Neural cell (in vitro differentiated cells): ENCODE measurements around the gene ATP2B2. TPM values are rescaled to one million over a fixed set of nuclear protein-coding genes. Genes with fewer than 3 reads are reported as not detected.

ENCODE experiments used
- H2AFZ ChIP-seq: fragments of 200-600, 300-800 bp; sonication (generic), shearing (Covaris generic); 2 replicates; pipeline ENCODE4 v1.6.0; 2014; ENCODE audit warnings: low read depth, mild to moderate bottlenecking, antibody characterized with exemption, low read length, moderate library complexity
- H3F3A ChIP-seq: fragments of 200-600 bp; shearing (Covaris generic); 2 replicates; pipeline ENCODE4 v1.6.1; 2016; ENCODE audit warnings: mild to moderate bottlenecking, moderate library complexity, mixed read lengths, antibody characterized with exemption, low read length; ENCODE audit not compliant: insufficient read depth, poor library complexity, severe bottlenecking
- H3K27ac ChIP-seq: fragments of 200-600, 300-800 bp; sonication (generic), shearing (Covaris generic); 2 replicates; pipeline ENCODE4 v1.5.1; 2014; ENCODE audit warnings: mild to moderate bottlenecking, low read length, moderate library complexity
- H3K27me3 ChIP-seq: fragments of 300-800, 200-600 bp; sonication (generic), shearing (Covaris generic); 2 replicates; pipeline ENCODE4 v1.6.0; 2014; ENCODE audit warnings: mild to moderate bottlenecking, low read depth, low read length, moderate library complexity; ENCODE audit not compliant: insufficient read depth
- H3K36me3 ChIP-seq: fragments of 300-800, 200-600 bp; sonication (generic), shearing (Covaris generic); 2 replicates; pipeline ENCODE4 v1.5.1; 2014; ENCODE audit warnings: mild to moderate bottlenecking, antibody characterized with exemption, low read length, moderate library complexity; ENCODE audit not compliant: insufficient read depth
- H3K4me2 ChIP-seq: fragments of 300-800, 200-600 bp; sonication (generic), shearing (Covaris generic); 2 replicates; pipeline ENCODE4 v1.6.0; 2014; ENCODE audit warnings: mild to moderate bottlenecking, low read length
- H3K4me3 ChIP-seq: fragments of 300-800, 200-600 bp; sonication (generic), shearing (Covaris generic); 2 replicates; pipeline ENCODE4 v1.5.1; 2014; ENCODE audit warnings: mild to moderate bottlenecking, low read length, moderate library complexity
- H3K79me2 ChIP-seq: fragments of 200-600 bp; shearing (Covaris generic); replicated peaks from 2 replicates; pipeline ENCODE4 v1.6.0; 2014; ENCODE audit warnings: mild to moderate bottlenecking, low read length, moderate library complexity; ENCODE audit not compliant: insufficient read depth
- H3K9ac ChIP-seq: fragments of 300-800, 200-600 bp; sonication (generic), shearing (Covaris generic); 2 replicates; pipeline ENCODE4 v1.6.1; 2016; ENCODE audit warnings: mild to moderate bottlenecking, low read length, mixed read lengths
- H3K9me2 ChIP-seq: fragments of 200-600 bp; shearing (Covaris generic); 2 replicates; pipeline ENCODE4 v1.6.1; 2016; ENCODE audit warnings: mild to moderate bottlenecking, low read length, mixed read lengths; ENCODE audit not compliant: insufficient read depth
- H3K9me3 ChIP-seq: fragments of 200-600, 300-800 bp; sonication (generic), shearing (Covaris generic); 2 replicates; pipeline ENCODE4 v1.6.1; 2016; ENCODE audit warnings: mild to moderate bottlenecking, mixed run types, low read length, moderate library complexity, mixed read lengths
- H4K20me1 ChIP-seq: fragments of 200-600 bp; shearing (Covaris generic); 2 replicates; pipeline ENCODE4 v1.6.1; 2016; ENCODE audit warnings: mild to moderate bottlenecking, mixed run types; ENCODE audit not compliant: insufficient read depth
- EP300 ChIP-seq: fragments of 450-650 bp; conservative IDR thresholded peaks from 2 replicates; pipeline ENCODE4 v1.6.1; 2014; ENCODE audit warnings: antibody characterized with exemption, mild to moderate bottlenecking, moderate library complexity; ENCODE audit not compliant: poor library complexity, severe bottlenecking
- EZH2 ChIP-seq: fragments of 200-600, 300-800 bp; shearing (Covaris generic), sonication (generic); IDR thresholded peaks from 2 replicates; pipeline ENCODE4 v1.6.1; 2014; ENCODE audit warnings: antibody characterized with exemption, low read length, borderline replicate concordance, mild to moderate bottlenecking; ENCODE audit not compliant: insufficient read depth, poor library complexity, severe bottlenecking
- MXI1 ChIP-seq: fragments of 450-650 bp; conservative IDR thresholded peaks from 2 replicates; pipeline ENCODE4 v1.6.1; 2014; ENCODE audit warnings: antibody characterized with exemption, mild to moderate bottlenecking; ENCODE audit not compliant: poor library complexity, severe bottlenecking
- POLR2AphosphoS5 ChIP-seq: IDR thresholded peaks from 2 replicates; pipeline ENCODE4 v1.6.1; 2012
- RAD21 ChIP-seq: fragments of 450-650 bp; conservative IDR thresholded peaks from 2 replicates; pipeline ENCODE4 v1.6.1; 2014; ENCODE audit warnings: antibody characterized with exemption, mild to moderate bottlenecking, moderate library complexity
- SMC3 ChIP-seq: fragments of 450-650 bp; conservative IDR thresholded peaks from 2 replicates; pipeline ENCODE4 v1.6.1; 2014; ENCODE audit warnings: antibody characterized with exemption, mild to moderate bottlenecking, moderate library complexity; ENCODE audit not compliant: poor library complexity
- TAF1 ChIP-seq: IDR thresholded peaks from 2 replicates; pipeline ENCODE4 v1.6.1; 2012; ENCODE audit warnings: low read depth
- polyA plus RNA-seq: library from polyadenylated mRNA; depleted of rRNA; stranded (reverse); fragments of >200 nt; gene quantifications from 2 replicates; pipeline ENCODE4 v1.2.3, GENCODE V29; 2014
- TF ChIP-seq, protein P1 (sequence below): fragments of 450-650 bp; IDR thresholded peaks from 2 replicates; pipeline ENCODE4 v1.5.1; 2014; ENCODE audit warnings: antibody characterized with exemption, mild to moderate bottlenecking, moderate library complexity; ENCODE audit not compliant: poor library complexity, severe bottlenecking
- TF ChIP-seq, protein P2 (sequence below): IDR thresholded peaks from 2 replicates; pipeline ENCODE4 v1.6.1; 2012; ENCODE audit warnings: borderline replicate concordance

Gene ATP2B2
- polyA plus RNA-seq, 1 donor from 2014 or later: 8.3 TPM

DNA sequence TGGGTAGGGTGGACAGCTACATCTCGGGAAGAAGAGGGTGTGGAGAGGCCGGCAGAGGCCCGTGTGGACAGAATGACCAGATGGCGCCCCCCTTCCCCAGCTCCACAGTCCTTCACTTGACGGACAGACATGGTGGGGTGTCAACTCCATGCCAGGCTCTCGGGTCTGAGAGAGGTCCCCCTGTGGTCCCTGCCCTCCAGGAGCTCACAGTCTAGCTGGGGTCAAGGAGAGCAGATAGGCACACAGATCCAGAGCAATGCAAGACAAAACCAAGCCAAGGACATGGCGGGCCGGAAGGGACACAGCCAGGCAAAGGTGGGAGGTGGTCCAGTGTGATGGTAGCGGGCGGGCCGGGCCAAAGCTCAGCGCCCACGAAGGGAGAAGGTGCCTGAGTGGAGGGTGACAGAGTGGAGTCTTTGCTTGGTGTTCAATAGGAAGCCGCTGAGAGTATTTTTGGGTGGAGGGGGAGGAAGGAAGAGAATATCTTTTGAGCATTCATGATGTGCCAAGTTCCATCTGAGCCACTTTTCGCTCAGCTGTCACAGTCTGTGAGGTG, 112.4 kb downstream of the ATP2B2 start:
- TF ChIP-seq RAD21 (no peak), EZH2 (no peak), EP300 (no peak), POLR2AphosphoS5 (no peak), SMC3 (no peak), TAF1 (no peak), MXI1 (no peak)
- TF ChIP-seq, protein P1, sequence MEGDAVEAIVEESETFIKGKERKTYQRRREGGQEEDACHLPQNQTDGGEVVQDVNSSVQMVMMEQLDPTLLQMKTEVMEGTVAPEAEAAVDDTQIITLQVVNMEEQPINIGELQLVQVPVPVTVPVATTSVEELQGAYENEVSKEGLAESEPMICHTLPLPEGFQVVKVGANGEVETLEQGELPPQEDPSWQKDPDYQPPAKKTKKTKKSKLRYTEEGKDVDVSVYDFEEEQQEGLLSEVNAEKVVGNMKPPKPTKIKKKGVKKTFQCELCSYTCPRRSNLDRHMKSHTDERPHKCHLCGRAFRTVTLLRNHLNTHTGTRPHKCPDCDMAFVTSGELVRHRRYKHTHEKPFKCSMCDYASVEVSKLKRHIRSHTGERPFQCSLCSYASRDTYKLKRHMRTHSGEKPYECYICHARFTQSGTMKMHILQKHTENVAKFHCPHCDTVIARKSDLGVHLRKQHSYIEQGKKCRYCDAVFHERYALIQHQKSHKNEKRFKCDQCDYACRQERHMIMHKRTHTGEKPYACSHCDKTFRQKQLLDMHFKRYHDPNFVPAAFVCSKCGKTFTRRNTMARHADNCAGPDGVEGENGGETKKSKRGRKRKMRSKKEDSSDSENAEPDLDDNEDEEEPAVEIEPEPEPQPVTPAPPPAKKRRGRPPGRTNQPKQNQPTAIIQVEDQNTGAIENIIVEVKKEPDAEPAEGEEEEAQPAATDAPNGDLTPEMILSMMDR: no peak
- TF ChIP-seq, protein P2, sequence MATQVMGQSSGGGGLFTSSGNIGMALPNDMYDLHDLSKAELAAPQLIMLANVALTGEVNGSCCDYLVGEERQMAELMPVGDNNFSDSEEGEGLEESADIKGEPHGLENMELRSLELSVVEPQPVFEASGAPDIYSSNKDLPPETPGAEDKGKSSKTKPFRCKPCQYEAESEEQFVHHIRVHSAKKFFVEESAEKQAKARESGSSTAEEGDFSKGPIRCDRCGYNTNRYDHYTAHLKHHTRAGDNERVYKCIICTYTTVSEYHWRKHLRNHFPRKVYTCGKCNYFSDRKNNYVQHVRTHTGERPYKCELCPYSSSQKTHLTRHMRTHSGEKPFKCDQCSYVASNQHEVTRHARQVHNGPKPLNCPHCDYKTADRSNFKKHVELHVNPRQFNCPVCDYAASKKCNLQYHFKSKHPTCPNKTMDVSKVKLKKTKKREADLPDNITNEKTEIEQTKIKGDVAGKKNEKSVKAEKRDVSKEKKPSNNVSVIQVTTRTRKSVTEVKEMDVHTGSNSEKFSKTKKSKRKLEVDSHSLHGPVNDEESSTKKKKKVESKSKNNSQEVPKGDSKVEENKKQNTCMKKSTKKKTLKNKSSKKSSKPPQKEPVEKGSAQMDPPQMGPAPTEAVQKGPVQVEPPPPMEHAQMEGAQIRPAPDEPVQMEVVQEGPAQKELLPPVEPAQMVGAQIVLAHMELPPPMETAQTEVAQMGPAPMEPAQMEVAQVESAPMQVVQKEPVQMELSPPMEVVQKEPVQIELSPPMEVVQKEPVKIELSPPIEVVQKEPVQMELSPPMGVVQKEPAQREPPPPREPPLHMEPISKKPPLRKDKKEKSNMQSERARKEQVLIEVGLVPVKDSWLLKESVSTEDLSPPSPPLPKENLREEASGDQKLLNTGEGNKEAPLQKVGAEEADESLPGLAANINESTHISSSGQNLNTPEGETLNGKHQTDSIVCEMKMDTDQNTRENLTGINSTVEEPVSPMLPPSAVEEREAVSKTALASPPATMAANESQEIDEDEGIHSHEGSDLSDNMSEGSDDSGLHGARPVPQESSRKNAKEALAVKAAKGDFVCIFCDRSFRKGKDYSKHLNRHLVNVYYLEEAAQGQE: no peak
- no peaks in the 10 kb centered on the region for H3K27me3 ChIP-seq
- no peak overlapping the region for H3K4me3 ChIP-seq
- no peaks in the 10 kb centered on the region for H3K79me2 ChIP-seq
- no peak overlapping the region for H2AFZ ChIP-seq
- no peak overlapping the region for H3K4me2 ChIP-seq
- H3K9ac ChIP-seq: no peak overlapping the region
- peaks cover 12% of the 10 kb centered on the region for H3K9me3 ChIP-seq
- H3K9me2 ChIP-seq: no peaks in the 10 kb centered on the region
- H3K36me3 ChIP-seq: no peaks in the 10 kb centered on the region
- H3F3A ChIP-seq: no peaks in the 10 kb centered on the region
- H4K20me1 ChIP-seq: no peaks in the 10 kb centered on the region
- no peak overlapping the region for H3K27ac ChIP-seq

DNA sequence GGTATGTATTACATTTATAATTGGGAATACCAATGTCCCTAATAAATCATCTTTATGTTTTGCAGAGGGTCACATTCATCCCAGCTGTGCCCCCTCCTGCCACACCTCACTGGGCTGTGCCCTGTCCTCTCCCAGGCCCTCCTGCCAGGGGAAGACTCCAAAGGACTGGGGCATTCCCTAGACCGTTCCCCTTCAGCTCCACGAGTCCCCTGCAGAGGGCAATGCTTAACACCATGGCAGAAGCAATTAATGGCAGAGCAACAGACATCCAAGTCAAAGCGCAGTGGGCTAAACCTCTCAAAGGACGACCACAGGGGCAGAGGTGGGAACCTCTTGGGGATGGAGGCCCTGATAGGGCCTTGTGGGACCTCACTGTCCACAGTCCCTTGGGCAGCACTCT, 113.1 kb downstream of the ATP2B2 start:
- H3K9ac ChIP-seq: no peak overlapping the region
- peaks cover 16% of the 10 kb centered on the region for H3K9me3 ChIP-seq
- no peaks in the 10 kb centered on the region for H3K79me2 ChIP-seq
- no peak overlapping the region for H3K27ac ChIP-seq
- H3K4me3 ChIP-seq: no peak overlapping the region
- no peaks in the 10 kb centered on the region for H4K20me1 ChIP-seq
- H3K4me2 ChIP-seq: no peak overlapping the region
- no peak overlapping the region for H2AFZ ChIP-seq
- no peaks in the 10 kb centered on the region for H3K27me3 ChIP-seq
- no peaks in the 10 kb centered on the region for H3K9me2 ChIP-seq
- no peak for TF ChIP-seq EZH2
- TF ChIP-seq MXI1: no peak
- TF ChIP-seq TAF1: no peak
- TF ChIP-seq SMC3: no peak
- TF ChIP-seq, protein P1: no peak
- no peak for TF ChIP-seq EP300
- TF ChIP-seq, protein P2: no peak
- H3K36me3 ChIP-seq: no peaks in the 10 kb centered on the region
- no peaks in the 10 kb centered on the region for H3F3A ChIP-seq
